Fibroblast of upper back skin (primary cell): Measurements from ENCODE around the gene CFAP97D2.
"Not testable (repeated sequence)": the region's sequence is repeated elsewhere in the genome, so short reads cannot be mapped to it uniquely, and the experiment has no call there.

ENCODE experiments used
- DNase-seq: peaks from one replicate; pipeline ENCODE4 v3.0.0-alpha.2; 2013

CFAP97D2 gene

DNA sequence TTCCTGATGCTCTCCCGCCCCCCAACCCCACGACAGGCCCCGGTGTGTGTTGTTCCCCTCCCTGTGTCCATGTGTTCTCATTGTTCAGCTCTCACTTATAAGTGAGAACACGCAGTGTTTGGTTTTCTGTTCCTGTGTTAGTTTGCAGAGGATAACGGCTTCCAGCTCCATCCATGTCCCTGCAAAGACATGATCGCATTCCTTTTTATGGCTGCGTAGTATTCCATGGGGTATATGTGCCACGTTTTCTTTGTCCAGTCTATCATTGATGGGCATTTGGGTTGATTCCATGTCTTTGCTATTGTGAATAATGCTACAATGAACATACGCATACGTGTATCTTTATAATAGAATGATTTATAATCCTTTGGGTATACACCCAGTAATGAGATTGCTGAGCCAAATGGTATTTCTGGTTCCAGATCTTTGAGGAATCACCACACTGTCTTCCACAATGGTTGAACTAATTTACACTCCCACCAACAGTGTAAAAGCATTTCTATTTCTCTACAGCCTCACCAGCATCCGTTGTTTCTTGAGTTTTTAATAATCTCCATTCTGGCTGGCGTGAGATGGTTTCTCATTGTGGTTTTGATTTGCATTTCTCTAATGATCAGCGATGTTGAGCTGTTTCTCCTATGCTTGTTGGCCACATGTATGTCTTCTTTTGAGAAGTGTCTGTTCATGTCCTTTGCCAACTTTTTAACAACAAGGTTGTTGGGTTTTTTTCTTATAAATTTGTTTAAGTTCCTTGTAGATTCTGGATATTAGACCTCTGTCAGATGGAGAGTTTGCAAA, 20.0 kb upstream of the CFAP97D2 start:
- DNase-seq, result not testable (repeated sequence)

DNA sequence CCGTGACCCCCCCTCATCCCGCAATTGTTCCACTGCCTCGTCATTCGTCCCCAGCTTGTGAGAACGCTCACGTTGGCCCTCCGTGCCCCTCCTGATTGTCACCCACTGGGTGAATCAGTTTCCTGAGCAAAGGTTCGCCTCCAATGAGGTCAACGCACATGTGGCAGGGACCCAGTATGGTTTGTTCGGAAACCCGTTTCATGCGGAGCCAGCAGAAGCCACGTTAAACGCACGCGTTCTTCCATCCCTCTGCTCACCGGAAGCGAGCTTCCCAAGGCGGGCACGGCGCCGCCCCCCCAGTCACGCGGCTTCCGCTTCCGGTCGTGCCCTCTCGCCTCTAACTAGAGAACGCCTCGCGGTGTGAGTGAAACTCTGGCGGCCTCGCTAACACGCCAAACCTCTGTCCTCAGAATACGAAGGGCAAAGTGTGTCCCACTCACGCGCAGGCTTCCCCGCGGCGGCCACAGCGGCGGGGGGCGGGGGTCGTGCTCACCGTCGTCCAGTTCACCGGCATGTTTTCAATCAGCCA, 18.0 kb upstream of the CFAP97D2 start:
- DNase-seq, result no peak

DNA sequence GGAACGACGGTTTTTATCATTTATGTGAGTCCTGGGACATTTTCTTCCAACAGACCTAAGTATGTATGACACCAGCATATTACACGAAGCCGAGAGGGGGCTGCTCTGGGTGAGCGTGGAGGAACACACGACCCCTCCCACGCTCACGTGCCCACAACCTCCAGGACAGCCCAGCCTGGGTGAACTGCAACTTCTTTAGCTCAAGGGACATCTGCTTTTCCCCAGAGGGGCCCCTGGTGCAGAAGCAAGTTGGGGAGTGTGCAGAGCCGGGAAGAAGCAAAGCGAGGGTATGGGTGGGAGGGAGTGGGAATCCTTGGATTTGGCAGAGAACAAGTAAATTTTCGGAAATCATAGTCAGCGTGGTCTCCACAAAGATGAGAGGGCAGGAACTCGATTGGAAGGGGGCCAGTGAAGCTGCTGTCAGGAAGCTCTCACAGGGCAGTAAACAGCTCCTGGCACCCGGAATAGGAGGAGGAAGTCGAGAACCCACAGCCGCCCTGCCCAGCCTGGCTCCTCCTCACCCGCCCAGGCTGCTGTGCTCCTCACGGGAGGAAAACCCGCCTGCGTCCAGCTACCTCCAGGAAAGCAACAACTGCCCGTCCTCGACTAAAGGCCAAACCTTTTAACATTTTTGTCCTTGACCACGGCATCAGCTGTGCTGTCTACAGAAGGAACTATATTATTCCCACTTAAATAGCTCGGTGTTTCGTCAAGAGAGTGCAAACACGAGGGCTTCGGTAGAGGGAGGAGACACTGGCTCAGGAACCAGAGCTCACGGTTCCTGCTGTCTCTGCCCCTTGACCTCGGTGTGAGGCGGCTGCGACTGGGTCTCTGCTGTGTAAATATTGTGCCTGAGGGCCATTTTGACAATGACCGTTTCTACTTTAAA, 17.2 kb upstream of the CFAP97D2 start:
- DNase-seq, result no peak

DNA sequence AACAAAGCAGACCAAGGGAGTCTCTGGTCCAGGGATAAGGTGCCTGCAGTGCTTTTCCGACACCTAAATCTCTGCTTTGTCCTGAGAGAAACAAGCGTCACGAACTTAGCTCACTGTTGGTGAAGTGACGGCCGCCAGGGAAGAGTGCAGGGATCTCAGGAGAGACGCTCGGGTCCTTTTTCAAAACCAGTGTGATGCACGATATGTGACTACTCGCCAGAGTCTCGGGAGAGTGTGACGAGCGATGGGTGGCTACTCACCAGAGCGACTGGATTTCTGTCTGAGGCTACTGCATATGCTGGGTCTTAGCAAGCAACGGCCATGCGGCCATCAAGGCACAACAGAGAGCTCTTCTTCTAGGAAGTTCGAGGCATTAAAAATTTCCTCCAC, 16.5 kb upstream of the CFAP97D2 start:
- no peak for DNase-seq

DNA sequence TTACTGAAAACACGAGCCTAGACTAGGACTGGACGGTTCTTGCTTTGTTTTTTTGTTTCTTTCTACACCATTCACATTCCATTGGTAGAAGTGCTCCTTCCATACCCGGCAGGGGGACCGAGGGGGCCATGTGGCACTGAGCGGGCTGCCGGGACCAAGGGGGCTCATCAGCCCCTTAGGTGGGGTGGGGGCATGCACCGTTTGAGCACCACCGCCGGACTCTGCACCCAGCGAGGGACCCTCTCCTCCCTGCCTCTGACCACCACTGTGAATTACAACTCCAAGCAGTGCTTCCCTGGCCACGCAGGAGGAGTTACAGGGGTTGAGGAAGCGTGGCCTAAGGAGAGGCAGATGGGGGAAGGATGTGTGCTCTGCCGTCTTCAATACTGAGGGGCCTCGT, 15.0 kb upstream of the CFAP97D2 start:
- DNase-seq, result no peak

DNA sequence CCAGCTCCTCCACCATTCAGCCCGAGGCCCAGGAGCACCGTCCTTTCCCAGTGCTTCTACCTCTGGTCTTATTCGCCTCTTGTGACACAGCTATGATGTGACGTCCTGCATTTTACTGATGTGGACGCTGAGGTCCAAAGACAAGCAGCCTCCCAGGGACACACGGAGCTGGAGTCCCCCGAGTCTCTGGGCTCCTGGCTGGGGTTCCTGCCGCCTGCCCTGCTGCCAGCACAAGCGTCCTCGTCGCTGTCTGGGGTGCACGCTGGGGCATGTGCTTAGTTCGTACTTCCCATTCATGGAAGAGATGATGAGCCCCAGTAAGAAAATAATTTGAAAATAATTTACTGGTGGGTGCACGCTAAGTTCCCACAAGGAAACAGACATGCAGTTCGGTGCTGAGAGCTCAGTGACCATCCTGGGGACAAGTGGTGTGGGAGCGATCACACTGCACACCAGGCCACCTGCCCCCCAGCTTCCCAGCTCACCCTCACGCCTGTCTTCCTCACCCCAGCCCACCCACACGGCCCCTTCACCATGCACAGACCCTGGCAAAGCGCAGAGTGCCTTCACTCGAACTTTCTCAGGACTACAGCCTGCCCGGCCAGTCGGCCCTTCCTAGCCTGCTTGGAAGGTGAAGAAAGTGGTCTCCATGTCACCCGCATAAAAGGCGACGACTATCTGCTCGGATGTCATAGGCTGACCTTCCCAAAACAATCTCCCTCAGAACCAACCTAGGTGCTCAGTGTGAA, 14.2 kb upstream of the CFAP97D2 start:
- no peak for DNase-seq

DNA sequence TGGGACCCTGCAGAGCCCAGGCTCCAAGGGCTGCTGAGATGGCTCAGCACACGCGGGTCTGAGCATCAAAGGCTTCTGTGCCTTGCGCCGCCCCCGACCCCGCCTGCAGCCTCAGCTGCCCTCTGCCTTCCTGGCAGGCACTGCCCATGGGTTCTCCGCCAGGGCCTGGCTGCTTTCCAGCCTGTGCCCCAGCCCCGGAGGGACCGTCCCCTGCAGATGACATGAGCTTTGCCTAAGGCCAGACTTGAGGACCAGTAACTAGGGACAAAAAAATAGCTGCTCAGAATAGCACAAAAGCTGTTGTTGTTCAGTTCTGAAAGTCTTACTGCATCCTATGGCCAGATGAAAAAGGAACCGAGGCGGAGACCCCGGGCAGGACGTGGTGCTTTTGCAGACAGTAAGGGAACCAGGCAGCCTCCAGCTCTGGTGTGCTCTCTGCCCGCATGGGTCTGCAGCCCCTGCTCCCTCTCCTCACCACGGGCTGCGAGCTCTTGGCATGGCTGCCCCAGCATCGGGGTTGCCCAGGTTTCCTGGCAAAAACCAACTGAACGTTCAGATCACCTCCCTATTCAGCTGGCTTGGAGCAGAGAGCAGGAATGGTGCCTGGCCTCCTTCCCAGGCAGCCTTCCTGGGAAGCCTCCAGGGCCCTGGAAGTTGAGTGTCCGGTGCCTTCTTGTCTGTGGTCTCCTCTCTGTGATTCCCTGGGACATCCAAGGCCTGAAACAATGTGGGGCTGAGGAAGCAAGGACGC, 12.5 kb upstream of the CFAP97D2 start:
- no peak for DNase-seq

DNA sequence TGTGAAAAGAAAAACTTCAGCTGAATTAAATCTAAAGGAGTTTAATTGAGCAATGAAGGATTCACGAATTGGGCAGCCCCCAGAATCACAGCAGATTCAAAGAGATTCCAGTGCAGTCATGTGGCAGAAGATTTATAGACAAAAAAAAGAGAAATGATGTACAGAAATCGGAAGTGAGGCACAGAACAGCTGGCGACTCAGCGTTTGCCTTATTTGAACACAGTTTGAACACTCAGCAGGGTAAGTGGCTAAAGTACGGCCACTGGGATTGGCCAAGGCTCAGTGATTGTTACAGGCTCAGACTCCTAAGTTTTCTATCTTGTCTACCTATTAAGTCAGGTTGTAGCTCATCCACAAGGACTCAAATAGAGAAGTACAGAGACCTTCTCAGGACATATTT, 11.6 kb upstream of the CFAP97D2 start:
- peak; percentile 39 for DNase-seq

DNA sequence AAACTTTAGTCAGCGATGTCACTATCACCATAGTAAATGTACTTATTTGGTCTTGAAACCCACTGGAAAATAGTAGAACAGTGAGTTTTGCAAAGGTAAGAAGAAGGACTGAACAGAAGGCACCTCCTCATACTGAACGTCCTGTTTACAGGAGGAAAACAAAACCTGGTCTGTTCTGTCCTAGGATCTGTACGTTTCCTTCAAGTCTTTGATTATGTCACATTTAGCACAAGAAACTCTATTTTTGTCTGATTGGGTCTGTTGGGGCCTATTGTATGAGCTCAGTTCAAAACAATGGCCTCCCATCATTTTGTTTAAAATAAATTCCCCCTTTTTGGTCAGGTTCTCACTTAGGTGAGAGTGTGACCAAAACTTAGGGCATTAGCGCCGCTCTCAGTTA, 11.2 kb upstream of the CFAP97D2 start:
- no peak for DNase-seq

DNA sequence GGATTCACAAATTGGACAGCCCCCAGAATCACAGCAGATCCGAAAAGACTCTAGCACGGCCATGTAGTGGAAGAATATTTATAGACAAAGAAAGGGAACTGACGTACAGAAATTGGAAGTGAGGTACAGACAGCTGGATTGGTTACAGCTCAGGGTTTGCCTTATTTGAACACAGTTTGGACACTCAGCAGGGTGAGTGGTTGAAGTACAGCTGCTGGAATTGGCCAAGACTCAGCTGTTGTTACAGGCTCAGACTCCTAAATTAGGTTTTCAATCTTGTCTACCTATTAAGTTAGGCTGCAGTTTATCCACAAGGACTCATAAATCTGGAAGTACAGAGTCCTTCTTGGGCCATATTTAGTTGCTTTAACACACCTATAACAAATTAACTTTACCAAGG, 5.8 kb upstream of the CFAP97D2 start:
- DNase-seq, result no peak

DNA sequence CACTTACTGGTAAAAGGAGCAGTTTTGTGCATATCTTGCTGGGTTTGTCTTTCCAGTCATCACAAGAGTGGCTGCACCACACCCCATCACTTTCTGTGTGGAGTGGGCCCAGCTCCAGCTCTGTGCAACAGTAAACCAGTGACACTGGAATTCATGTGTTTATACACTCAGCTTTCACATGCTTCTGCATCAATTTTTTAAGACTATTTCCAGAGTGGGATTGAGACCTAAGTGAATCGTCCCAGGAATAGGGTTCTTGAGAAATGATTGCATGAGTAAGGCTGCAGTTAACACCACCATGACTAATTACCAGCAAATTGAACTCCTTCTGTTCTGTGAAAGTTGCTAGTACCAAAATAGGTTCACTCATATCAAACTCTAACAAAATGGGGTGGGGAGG, 5.3 kb upstream of the CFAP97D2 start:
- DNase-seq, result no peak

DNA sequence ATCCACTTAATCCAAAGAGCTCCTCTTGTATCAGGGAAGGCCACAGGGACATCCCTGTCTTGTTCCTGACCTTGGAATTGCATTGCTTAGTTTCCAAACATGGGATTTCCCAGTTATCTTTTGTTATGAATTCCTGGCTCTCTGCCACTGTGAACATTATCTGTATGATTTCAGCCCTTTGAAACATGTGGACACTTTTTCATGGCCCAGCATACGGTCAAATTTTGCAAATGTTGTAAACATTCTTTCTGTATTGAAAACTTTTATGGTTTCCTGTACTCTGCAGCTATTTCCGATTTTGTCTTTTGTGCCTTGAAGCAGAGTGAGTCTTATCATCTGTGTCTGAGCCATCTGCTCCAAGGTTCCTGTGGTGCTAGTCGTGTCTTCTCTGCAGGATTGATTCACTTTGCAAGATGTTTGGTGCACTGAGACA, 4.5 kb upstream of the CFAP97D2 start:
- peak; percentile 10 for DNase-seq

DNA sequence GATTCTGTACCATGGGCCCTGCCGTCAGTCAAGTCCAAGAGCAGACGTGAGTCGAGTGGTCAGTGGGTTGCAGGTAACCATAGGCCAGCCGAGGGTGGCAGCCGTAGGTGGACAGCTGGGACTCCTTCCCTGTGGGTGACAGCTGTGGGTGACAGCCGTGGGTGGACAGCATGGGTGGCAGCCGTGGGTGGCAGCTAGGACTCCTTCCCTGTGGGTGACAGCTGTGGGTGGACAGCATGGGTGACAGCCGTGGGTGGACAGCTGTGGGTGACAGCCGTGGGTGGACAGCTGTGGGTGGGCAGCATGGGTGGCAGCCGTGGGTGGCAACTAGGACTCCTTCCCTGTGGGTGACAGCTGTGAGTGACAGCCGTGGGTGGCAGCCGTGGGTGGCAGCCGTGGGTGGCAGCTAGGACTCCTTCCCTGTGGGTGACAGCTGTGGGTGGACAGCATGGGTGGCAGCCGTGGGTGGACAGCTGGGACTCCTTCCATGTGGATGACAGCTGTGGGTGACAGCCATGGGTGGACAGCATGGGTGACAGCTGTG, 2.6 kb upstream of the CFAP97D2 start:
- DNase-seq, result not testable (repeated sequence)

DNA sequence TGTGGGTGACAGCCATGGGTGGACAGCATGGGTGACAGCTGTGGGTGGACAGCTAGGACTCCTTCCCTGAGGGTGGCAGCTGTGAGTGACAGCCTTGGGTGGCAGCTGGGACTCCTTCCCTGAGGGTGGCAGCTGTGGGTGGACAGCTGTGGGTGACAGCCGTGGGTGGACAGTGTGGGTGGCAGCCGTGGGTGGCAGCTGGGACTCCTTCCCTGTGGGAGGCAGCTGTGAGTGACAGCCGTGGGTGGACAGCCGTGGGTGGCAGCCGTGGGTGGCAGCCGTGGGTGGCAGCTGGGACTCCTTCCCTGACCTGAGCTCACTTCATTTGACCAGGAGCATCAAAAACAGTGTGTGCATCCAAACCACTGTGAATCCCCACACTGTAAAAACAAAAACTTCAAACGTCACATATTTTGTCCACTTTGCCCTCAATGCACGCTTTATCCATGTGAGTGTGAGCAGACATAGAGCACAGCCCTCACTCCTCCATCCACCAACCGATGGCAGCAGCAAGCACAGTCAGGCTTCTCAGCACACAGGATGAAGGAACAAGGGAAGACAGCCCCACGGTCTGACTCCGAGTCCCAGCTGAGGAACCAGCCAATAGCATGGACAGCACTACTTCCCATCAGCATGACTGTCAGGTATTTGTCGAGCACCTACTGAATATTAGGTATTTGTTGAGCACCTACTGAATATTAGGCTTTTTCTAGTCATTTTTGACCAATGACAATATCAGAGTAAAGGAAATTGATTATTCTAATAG, 1.6 kb upstream of the CFAP97D2 start:
- no peak for DNase-seq

DNA sequence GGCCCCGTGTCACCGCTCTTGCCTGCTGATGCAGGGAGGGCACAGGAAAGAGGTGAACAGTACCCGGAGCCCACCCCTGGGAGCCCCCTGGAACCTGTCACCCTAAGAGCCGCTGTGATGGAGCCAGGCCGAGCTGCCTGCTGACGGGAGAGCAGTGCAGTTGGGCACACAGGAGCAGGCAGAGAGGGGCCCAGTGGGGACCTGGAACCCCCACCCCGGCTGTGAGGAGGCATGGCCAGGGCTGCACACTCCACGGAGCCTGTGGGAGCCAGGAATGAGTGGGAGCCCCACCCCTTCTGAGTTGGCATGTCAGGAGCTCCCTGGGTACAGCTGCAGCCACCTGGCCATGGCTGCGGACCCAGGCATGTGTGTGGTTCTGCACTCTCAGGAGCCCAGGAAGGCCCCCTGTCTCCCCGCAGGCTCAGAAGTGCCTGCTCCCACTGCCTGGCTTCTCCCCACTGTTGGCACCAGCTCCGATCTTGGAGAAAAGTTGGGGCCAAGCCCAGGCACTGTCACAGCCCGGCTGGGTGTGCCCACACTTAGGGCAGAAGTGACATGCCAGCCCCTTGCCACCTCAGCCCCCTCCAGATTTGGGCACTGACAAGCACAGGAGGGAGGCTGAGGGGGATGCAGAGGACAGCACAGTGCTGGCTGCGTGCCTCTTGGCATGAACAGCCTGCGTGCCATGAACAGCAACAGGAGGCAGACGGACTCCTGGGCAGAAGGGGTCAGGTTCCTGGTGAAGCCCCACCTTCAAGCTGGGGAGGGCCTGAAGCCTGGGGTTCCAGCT, 6.3 kb downstream of the CFAP97D2 start:
- no peak for DNase-seq

DNA sequence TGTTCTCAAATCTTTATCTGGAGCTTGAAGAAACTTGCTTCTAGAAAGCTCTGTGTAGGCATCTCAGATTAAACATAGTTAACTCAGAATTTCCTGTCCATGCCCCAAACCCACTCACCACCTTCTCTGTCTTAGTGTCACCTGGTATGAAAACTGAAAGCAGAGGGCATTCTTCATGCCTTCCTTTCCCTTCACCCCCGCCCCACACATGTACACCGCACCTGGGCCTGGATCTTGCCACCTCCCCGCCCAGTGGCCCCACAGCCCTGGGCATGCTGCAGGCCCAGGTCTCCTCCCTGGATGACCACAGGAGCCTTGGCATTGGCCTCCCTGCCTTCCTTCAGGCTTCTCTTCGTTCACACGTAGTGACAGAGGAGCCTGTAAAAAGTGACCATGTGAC, 15.8 kb downstream of the CFAP97D2 start:
- DNase-seq, result no peak

DNA sequence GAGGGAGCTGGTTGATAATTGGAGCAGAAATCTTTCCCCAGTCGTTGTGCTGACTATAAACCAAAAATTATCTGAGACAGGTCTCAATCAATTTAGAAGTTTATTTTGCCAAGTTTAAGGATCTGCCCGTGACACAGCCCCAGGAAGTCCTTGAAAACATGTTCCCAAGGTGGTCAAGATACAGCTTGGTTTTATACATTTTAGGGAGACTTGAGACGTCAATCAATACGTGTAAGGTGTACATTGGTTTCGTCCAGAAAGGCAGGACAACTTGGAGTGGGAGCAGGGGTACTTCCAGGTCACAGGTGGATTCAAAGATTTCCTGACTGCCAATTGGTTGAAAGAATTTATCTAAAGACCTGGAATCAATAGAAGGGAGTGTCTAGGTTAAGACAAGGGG, 17.6 kb downstream of the CFAP97D2 start:
- no peak for DNase-seq

DNA sequence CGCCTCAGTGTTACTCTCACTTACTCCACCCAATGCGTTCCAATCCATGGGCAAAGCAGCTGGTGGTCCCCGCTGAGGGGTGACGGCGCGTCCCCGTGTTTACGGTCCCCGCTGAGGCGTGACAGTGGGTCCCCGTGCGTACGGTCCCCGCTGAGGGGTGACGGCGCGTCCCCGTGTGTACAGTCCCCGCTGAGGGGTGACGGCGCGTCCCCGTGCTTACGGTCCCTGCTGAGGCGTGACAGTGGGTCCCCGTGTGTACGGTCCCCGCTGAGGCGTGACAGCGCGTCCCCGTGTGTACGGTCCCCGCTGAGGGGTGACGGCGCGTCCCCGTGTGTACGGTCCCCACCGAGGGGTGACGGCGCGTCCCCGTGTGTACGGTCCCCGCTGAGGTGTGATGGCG, 19.5 kb downstream of the CFAP97D2 start:
- no peak for DNase-seq

DNA sequence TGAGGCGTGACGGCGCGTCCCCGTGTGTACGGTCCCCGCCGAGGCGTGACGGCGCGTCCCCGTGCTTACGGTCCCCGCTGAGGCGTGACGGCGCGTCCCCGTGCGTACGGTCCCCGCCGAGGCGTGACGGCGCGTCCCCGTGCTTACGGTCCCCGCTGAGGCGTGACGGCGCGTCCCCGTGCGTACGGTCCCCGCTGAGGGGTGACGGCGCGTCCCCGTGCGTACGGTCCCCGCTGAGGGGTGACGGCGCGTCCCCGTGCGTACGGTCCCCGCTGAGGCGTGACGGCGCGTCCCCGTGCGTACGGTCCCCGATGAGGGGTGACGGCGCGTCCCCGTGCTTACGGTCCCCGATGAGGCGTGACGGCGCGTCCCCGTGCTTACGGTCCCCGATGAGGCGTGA, 20.5 kb downstream of the CFAP97D2 start:
- not testable (repeated sequence) for DNase-seq

DNA sequence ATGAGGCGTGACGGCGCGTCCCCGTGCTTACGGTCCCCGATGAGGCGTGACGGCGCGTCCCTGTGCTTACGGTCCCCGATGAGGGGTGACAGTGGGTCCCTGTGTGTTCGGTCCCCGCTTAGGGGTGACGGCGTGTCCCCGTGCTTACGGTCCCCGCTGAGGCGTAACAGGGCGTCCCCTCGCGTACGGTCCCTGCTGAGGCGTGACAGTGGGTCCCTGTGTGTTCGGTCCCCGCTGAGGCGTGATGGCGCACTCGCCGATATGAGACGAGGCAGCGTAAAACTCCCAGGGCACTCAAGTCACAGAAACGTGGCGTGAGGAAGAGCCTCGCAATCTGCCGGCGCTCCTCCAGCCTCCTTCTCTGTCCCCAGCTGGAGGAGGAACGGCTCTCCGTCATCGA, 20.9 kb downstream of the CFAP97D2 start:
- no peak for DNase-seq
